Measurements from ENCODE around the gene MND1. TPM values are rescaled to one million over a fixed set of nuclear protein-coding genes. Genes with fewer than 3 reads are reported as not detected.
"Not testable (repeated sequence)": the region's sequence is repeated elsewhere in the genome, so short reads cannot be mapped to it uniquely, and the experiment has no call there.

The MND1 gene
- total RNA-seq, 5 donors from 2014 or later (not counting 1 experiment from before 2014, with no cell fraction given) = 0.53 to 1.1 (median 0.70) TPM; not detected in 2

DNA sequence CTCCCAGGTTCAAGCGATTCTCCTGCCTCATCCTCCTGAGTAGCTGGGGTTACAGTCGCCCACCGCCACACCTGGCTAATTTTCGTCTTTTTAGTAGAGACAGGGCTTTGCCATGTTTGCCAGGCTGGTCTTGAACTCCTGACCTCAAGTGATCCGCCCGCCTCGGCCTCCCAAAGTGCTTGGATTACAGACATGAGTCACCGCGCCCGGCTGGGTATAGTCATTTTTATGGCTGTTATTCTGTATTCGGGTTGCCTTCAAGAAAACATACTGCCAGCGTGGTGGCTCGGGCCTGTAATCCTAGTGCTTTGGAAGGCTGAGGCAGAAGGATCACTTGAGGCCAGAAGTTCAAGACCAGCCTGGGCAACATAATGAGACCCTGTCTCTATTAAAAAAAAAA, 106.7 kb downstream of the MND1 start:
- H3K9me3 Mint-ChIP-seq; H3K27ac ChIP-seq (ENCODE audit: low read length); H3K4me3 ChIP-seq (ENCODE audit: control insufficient read depth in 1 of 2, extremely low read depth in 1 of 2, low read length in 1 of 2); H3K27me3 Mint-ChIP-seq; CTCF ChIA-PET; H3K27me3 ChIP-seq (replicated peaks in 1 of 2; ENCODE audit: control insufficient read depth in 2 of 2, extremely low read depth in 1 of 2, insufficient read depth in 2 of 2, low read length in 1 of 2); DNase-seq; H3K36me3 ChIP-seq (ENCODE audit: control insufficient read depth in 2 of 2, extremely low read depth in 1 of 2, insufficient read depth in 1 of 2, low read length in 1 of 2); ATAC-seq (replicated peaks in 1 of 4); H3K36me3 Mint-ChIP-seq; POLR2A ChIA-PET; H3K9me3 ChIP-seq: not testable (repeated sequence)
- peaks cover 21 to 31% (median 23%) of the 10 kb centered on the region in 3 donors for H3K4me1 Mint-ChIP-seq
- WGBS (ENCODE audit: insufficient coverage) = 85% methylated on average over 10 of the region's 13 CpGs
- H3K4me3 Mint-ChIP-seq = peak overlapping the region in 1 of 3 donors; percentile 64
- peaks cover 13 to 18% of the 10 kb centered on the region in 2 experiments for H3K4me1 ChIP-seq (ENCODE audit: control insufficient read depth in 1 of 2, extremely low read depth in 1 of 2, insufficient read depth in 2 of 2, low read length in 2 of 2)
- H3K27ac Mint-ChIP-seq = peak overlapping the region in 1 of 2 donors; percentile 34

DNA sequence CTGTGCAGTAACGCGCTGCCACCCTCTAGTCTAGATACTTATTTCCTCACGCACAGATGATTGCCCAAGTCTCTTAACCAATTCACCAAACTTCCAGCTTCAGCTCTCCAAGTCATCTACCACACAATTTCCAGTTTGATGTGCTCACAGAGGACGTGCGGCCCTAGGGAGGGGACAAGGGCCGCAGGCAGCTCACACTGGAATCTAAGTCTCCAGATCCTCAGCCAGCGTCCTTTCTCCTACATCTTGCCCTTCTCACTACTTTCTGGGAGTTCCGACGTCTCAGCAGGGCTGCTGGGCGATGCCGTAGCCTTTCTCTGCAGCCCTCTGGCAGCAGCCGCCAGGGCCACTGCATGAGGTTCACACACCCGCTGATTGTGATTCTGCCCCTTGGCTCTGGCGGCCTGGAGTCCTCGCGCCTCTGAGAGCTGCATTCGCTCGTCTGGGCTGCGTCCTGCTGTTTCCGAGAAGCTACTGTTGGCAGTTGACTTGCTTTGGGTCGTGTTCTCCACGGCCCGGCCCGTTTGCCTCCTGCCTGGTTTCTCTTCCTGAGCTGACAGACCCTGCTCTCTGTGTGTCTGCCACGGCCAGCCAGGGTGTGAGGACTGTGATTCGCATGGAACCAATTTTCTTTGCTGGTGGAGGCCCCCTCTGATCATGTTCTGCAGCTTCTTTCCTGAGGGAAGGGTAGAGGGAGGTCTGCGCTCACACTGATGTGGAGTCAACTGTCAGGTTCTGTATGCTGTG, 107.6 kb downstream of the MND1 start:
- DNase-seq (no peak), ATAC-seq (replicated peaks in 1 of 4) (no peak)
- Histone ChIP-seq H3K4me3 (ENCODE audit: control insufficient read depth in 1 of 2, extremely low read depth in 1 of 2, low read length in 1 of 2) (no peak overlapping the region), H3K27ac (ENCODE audit: low read length) (no peak overlapping the region), H3K36me3 (ENCODE audit: control insufficient read depth in 2 of 2, extremely low read depth in 1 of 2, insufficient read depth in 1 of 2, low read length in 1 of 2) (no peaks in the 10 kb centered on the region), H3K9me3 (no peaks in the 10 kb centered on the region), H3K27me3 (replicated peaks in 1 of 2; ENCODE audit: control insufficient read depth in 2 of 2, extremely low read depth in 1 of 2, insufficient read depth in 2 of 2, low read length in 1 of 2) (no peaks in the 10 kb centered on the region), H3K4me1 (ENCODE audit: control insufficient read depth in 1 of 2, extremely low read depth in 1 of 2, insufficient read depth in 2 of 2, low read length in 2 of 2) (peaks cover 13 to 18% of the 10 kb centered on the region in 2 experiments)
- no peaks in the 10 kb centered on the region for H3K27me3 Mint-ChIP-seq
- H3K36me3 Mint-ChIP-seq = no peaks in the 10 kb centered on the region
- peaks cover 21 to 31% (median 23%) of the 10 kb centered on the region in 3 donors for H3K4me1 Mint-ChIP-seq
- ChIA-PET POLR2A (interaction anchor here in 1 of 2 donors (0.6 kb wide), 1 partner anchor 103 kb away, joined by 3 read pairs; no protein-coding TSS in a partner anchor), CTCF (no interaction called here)
- no peaks in the 10 kb centered on the region for H3K9me3 Mint-ChIP-seq
- H3K27ac Mint-ChIP-seq = peak overlapping the region; percentile 43 to 52
- H3K4me3 Mint-ChIP-seq = peak overlapping the region in 1 of 3 donors; percentile 13
- WGBS (ENCODE audit: insufficient coverage) = 94% methylated on average over 26 of the region's 27 CpGs

DNA sequence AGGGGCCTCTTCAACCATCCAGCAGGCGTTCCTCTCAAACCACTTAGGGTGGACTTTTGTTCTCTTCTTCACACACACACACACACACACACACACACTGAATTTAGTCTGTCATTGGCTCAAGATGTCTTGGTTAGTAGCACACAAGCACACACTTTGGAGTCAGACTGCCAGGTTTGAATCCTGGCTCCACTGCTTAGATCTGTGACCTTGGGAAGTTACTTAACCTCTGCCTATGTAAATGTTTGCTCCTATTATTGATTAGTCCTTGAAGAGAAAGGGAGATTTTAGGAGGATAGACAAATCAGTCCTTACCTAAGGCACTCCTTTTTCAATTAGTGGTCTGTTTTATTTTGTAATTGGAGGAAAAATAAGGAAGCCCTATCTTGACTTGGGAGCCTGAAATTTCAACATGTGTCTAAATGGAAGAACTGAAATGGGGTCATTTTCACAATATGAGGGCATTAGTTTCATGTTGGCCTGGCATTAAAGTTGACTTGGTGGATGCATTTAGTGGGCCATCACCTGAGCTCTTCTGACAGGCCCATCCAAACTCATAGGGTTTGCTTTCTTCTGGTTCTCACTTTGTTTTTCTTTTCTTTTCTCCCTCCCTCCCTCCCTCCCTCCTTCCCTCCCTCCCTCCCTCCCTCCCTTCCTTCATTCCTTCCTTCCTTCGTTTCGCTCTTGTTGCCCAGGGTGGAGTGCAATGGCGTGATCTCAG, 108.3 kb downstream of the MND1 start:
- Histone ChIP-seq H3K4me3 (ENCODE audit: control insufficient read depth in 1 of 2, extremely low read depth in 1 of 2, low read length in 1 of 2) (no peak overlapping the region), H3K9me3 (no peaks in the 10 kb centered on the region), H3K27ac (ENCODE audit: low read length) (no peak overlapping the region), H3K4me1 (ENCODE audit: control insufficient read depth in 1 of 2, extremely low read depth in 1 of 2, insufficient read depth in 2 of 2, low read length in 2 of 2) (peaks cover 13 to 18% of the 10 kb centered on the region in 2 experiments), H3K27me3 (replicated peaks in 1 of 2; ENCODE audit: control insufficient read depth in 2 of 2, extremely low read depth in 1 of 2, insufficient read depth in 2 of 2, low read length in 1 of 2) (no peaks in the 10 kb centered on the region), H3K36me3 (ENCODE audit: control insufficient read depth in 2 of 2, extremely low read depth in 1 of 2, insufficient read depth in 1 of 2, low read length in 1 of 2) (no peaks in the 10 kb centered on the region)
- CTCF ChIA-PET = no interaction called here
- H3K4me1 Mint-ChIP-seq = peaks cover 21 to 31% (median 23%) of the 10 kb centered on the region in 3 donors
- no peak overlapping the region for H3K27ac Mint-ChIP-seq
- H3K4me3 Mint-ChIP-seq = no peak overlapping the region
- DNase-seq (no peak), ATAC-seq (replicated peaks in 1 of 4) (no peak)
- H3K27me3 Mint-ChIP-seq = no peaks in the 10 kb centered on the region
- WGBS (ENCODE audit: insufficient coverage) = 100% methylated on average over 1 of the region's 4 CpGs
- no peaks in the 10 kb centered on the region for H3K36me3 Mint-ChIP-seq
- POLR2A ChIA-PET = interaction anchor here in 1 of 2 donors (0.6 kb wide), 1 partner anchor 102 kb away, joined by 3 read pairs; no protein-coding TSS in a partner anchor
- no peaks in the 10 kb centered on the region for H3K9me3 Mint-ChIP-seq

DNA sequence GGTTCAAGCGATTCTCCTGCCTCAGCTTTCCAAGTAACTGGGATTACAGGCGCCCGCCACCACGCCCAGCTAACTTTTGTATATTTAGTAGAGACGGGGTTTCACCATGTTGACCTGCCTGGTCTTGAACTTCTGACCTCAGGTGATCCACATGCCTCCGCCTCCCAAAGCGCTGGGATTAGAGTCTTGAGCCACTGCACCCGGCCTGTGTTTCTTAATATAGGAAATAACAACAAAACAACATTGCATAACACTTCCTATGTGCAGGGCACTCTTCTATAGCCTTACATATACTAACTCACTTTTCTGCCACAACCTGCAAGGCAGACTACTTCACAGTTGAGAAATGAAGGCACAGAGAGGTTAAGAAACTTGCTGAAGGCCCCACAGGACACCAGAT, 108.9 kb downstream of the MND1 start:
- no peak for ATAC-seq (replicated peaks in 1 of 4)
- DNase-seq = no peak
- H3K27ac ChIP-seq (ENCODE audit: low read length) = no peak overlapping the region
- 100% methylated on average over 2 of the region's 8 CpGs for WGBS (ENCODE audit: insufficient coverage)
- Mint-ChIP-seq H3K27ac (no peak overlapping the region), H3K27me3 (no peaks in the 10 kb centered on the region), H3K9me3 (no peaks in the 10 kb centered on the region), H3K4me3 (no peak overlapping the region), H3K36me3 (no peaks in the 10 kb centered on the region), H3K4me1 (peaks cover 17 to 31% (median 21%) of the 10 kb centered on the region in 3 donors)
- CTCF ChIA-PET = no interaction called here
- no peaks in the 10 kb centered on the region for H3K27me3 ChIP-seq (replicated peaks in 1 of 2; ENCODE audit: control insufficient read depth in 2 of 2, extremely low read depth in 1 of 2, insufficient read depth in 2 of 2, low read length in 1 of 2)
- H3K9me3 ChIP-seq = no peaks in the 10 kb centered on the region
- H3K4me3 ChIP-seq (ENCODE audit: control insufficient read depth in 1 of 2, extremely low read depth in 1 of 2, low read length in 1 of 2) = no peak overlapping the region
- H3K4me1 ChIP-seq (ENCODE audit: control insufficient read depth in 1 of 2, extremely low read depth in 1 of 2, insufficient read depth in 2 of 2, low read length in 2 of 2) = peaks cover 13 to 18% of the 10 kb centered on the region in 2 experiments
- no peaks in the 10 kb centered on the region for H3K36me3 ChIP-seq (ENCODE audit: control insufficient read depth in 2 of 2, extremely low read depth in 1 of 2, insufficient read depth in 1 of 2, low read length in 1 of 2)
- POLR2A ChIA-PET = no interaction called here

DNA sequence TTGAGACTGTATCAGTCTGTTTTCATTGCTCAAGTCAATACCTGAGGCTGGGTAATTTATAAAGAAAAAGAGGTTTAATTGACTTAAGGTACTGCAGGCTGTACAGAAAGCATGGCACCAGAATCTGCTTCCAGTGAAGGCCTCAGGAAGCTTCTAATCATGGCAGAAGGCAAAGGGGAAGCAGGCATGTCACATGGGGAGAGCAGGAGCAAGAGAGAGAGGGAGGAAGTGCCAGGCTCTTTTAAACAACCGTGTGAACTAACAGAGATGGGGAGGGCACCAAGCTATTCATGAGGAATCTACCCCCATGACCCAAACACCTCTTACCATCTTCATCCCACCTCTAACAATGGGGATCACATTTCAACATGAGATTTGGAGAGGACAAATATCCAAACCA, 114.5 kb downstream of the MND1 start:
- no CpG with 5 or more reads among the region's 1 CpG for WGBS (ENCODE audit: insufficient coverage)
- H3K27ac ChIP-seq (ENCODE audit: low read length) = no peak overlapping the region
- H3K27me3 ChIP-seq (replicated peaks in 1 of 2; ENCODE audit: control insufficient read depth in 2 of 2, extremely low read depth in 1 of 2, insufficient read depth in 2 of 2, low read length in 1 of 2) = no peaks in the 10 kb centered on the region
- Mint-ChIP-seq H3K36me3 (no peaks in the 10 kb centered on the region), H3K27me3 (no peaks in the 10 kb centered on the region), H3K27ac (no peak overlapping the region), H3K9me3 (no peaks in the 10 kb centered on the region), H3K4me3 (no peak overlapping the region), H3K4me1 (peaks cover 0 to 9% (median 0%) of the 10 kb centered on the region in 3 donors)
- POLR2A ChIA-PET = no interaction called here
- no peak for ATAC-seq (replicated peaks in 1 of 4)
- CTCF ChIA-PET = no interaction called here
- DNase-seq = no peak
- no peak overlapping the region for H3K4me3 ChIP-seq (ENCODE audit: control insufficient read depth in 1 of 2, extremely low read depth in 1 of 2, low read length in 1 of 2)
- H3K4me1 ChIP-seq (ENCODE audit: control insufficient read depth in 1 of 2, extremely low read depth in 1 of 2, insufficient read depth in 2 of 2, low read length in 2 of 2) = no peaks in the 10 kb centered on the region
- H3K9me3 ChIP-seq = no peaks in the 10 kb centered on the region
- no peaks in the 10 kb centered on the region for H3K36me3 ChIP-seq (ENCODE audit: control insufficient read depth in 2 of 2, extremely low read depth in 1 of 2, insufficient read depth in 1 of 2, low read length in 1 of 2)

DNA sequence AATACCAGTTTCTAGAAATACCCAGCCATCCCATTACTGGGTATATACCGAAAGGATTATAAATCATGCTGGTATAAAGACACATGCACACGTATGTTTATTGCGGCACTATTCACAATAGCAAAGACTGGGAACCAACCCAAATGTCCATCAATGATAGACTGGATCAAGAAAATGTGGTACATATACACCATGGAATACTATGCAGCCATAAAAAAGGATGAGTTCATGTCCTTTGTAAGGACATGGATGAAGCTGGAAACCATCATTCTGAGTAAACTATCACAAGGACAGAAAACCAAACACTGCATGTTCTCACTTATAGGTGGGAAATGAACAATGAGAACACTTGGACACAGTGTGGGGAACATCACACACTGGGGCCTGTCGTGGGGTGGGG, 117.1 kb downstream of the MND1 start:
- H3K27me3 ChIP-seq (replicated peaks in 1 of 2; ENCODE audit: control insufficient read depth in 2 of 2, extremely low read depth in 1 of 2, insufficient read depth in 2 of 2, low read length in 1 of 2); H3K9me3 ChIP-seq; H3K27ac ChIP-seq (ENCODE audit: low read length); H3K36me3 ChIP-seq (ENCODE audit: control insufficient read depth in 2 of 2, extremely low read depth in 1 of 2, insufficient read depth in 1 of 2, low read length in 1 of 2); H3K4me3 ChIP-seq (ENCODE audit: control insufficient read depth in 1 of 2, extremely low read depth in 1 of 2, low read length in 1 of 2); H3K27ac Mint-ChIP-seq; H3K4me1 ChIP-seq (ENCODE audit: control insufficient read depth in 1 of 2, extremely low read depth in 1 of 2, insufficient read depth in 2 of 2, low read length in 2 of 2); H3K9me3 Mint-ChIP-seq; POLR2A ChIA-PET; H3K27me3 Mint-ChIP-seq; ATAC-seq (replicated peaks in 1 of 4); H3K36me3 Mint-ChIP-seq; DNase-seq; H3K4me3 Mint-ChIP-seq: not testable (repeated sequence)
- CTCF ChIA-PET = interaction anchor here in 1 of 2 donors (0.6 kb wide), 1 partner anchor 20 kb away, joined by 3 read pairs; no protein-coding TSS in a partner anchor
- H3K4me1 Mint-ChIP-seq = peaks cover 14 to 23% (median 15%) of the 10 kb centered on the region in 3 donors
- WGBS (ENCODE audit: insufficient coverage) = no CpG with 5 or more reads among the region's 4 CpGs
